ENCODE data around the gene DIS3L2. TPM values are rescaled to one million over a fixed set of nuclear protein-coding genes. Genes with fewer than 3 reads are reported as not detected.

The DIS3L2 gene
- total and polyA plus RNA-seq, 2 of the 8 experiments (the other 6 are each of a cell fraction or from before 2014, with no cell fraction given): 11.5 to 21.6 TPM

DNA sequence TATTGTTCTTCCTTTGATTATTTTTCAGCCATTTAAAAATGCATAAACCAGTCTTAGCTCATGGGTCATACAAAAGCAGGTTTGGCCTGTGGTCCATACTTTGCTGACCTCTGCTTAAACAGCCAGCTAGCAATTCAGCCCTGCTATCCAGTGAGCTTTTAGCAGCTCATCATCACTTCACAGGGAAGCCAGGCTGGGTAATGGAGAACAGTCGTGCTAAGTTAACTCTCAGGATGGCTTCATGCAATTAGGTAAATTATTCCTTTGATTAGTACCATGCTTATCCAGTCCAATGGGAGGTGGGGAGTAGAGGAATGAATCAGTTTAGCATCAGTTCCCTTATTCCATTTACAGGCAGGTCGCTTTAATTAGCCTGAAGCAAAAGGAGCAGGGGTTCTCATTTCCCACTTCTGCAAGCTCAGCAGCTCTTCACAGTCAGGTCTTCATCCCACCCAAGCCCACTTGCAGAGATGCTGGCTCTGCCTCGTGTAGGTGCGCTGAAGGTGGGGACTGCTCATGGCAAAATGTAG lies 307.2 kb downstream of the DIS3L2 start (continued):
- TF ChIP-seq CHD7 (IDR thresholded peaks at IDR 0.05; ENCODE audit: insufficient replicate concordance, low read length): no peak

Data from H1 (cell line).